Testis (tissue), 2 donors: ENCODE data around the gene PLCL1.

Source experiments
- CTCF ChIP-seq, 3 experiments: fragments of 450-650 bp in 2 of 3; fragments of 200-600 bp in 1 of 3; sonication (generic) in 1 of 3; IDR thresholded peaks; one replicate each; pipeline ENCODE4 v1.5.1; 2016 to 2019; ENCODE audit warnings: antibody characterized with exemption in 3 of 3, mild to moderate bottlenecking in 2 of 3, moderate library complexity in 1 of 3
- POLR2A ChIP-seq: fragments of 450-650 bp; IDR thresholded peaks from one replicate; pipeline ENCODE4 v1.6.1; 2017; ENCODE audit warnings: antibody characterized with exemption, mild to moderate bottlenecking, moderate library complexity

DNA sequence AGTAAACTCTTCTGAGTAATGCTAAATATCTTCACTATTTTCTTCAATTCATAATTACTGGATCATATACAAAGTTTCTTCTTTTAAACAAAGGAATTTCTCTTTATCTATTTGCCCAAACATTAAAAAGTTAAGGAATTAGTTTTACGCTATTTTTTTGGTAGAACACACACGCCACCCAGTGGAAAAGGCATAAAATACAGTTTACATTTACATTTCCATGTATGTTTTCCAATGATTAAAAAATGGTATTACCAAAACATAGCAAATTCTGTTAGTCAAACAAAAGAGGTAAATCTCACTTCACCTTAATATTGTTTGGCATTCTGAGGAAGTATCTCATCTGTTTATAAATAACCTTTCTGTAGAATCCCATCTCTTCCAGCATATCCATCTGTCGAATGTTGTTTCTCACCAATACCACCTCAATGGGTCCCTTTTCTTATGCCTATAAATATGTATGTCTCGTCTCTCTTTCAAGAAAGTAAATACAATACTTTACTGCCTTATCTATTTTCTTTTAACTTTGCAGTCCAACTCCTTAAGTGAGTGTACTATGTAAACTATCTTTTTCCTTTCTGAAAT lies 26.5 kb upstream of the PLCL1 start:
- TF ChIP-seq CTCF (IDR thresholded peaks at IDR 0.05): peak; percentile 41 to 61 (median 55)
- TF ChIP-seq POLR2A: no peak
